PFSK-1 (cell line): ENCODE data around the gene BCL11B.

Experiments used
- FOXP2 ChIP-seq: optimal IDR thresholded peaks from 2 replicates; pipeline ENCODE3; 2011; ENCODE audit warnings: borderline replicate concordance, control low read depth, inconsistent platforms; ENCODE audit not compliant: insufficient read depth; ENCODE audit errors: extremely low read length, extremely low read depth
- POLR2AphosphoS5 ChIP-seq: IDR thresholded peaks from 2 replicates; pipeline ENCODE4 v1.6.1; 2012; ENCODE audit warnings: low read depth, mild to moderate bottlenecking, control low read depth, low read length, moderate library complexity
- REST ChIP-seq, 2 experiments: IDR thresholded peaks; 2 replicates each; pipeline versions ENCODE4 v1.6.1 to v1.8.0; 2011 to 2012; ENCODE audit warnings: low read depth in 2 of 2, low read length in 2 of 2, control low read depth in 1 of 2, inconsistent platforms in 1 of 2, mild to moderate bottlenecking in 1 of 2, moderate library complexity in 1 of 2; ENCODE audit not compliant: insufficient read depth in 1 of 2
- SIN3A ChIP-seq: IDR thresholded peaks from 2 replicates; pipeline ENCODE4 v1.6.1; 2012; ENCODE audit warnings: mild to moderate bottlenecking, low read length, moderate library complexity, borderline replicate concordance; ENCODE audit not compliant: insufficient read depth
- TAF1 ChIP-seq: IDR thresholded peaks from 2 replicates; pipeline ENCODE4 v1.6.1; 2012; ENCODE audit warnings: low read length, control low read depth, borderline replicate concordance; ENCODE audit not compliant: insufficient read depth

BCL11B gene

GRCh38 chr14:99255621-99256482 is 16.1 kb downstream of the BCL11B start:
- no peak for TF ChIP-seq REST (IDR thresholded peaks at IDR 0.05; ENCODE audit: insufficient read depth in 1 of 2, low read depth in 2 of 2, low read length in 2 of 2)
- TF ChIP-seq SIN3A, result no peak
- TF ChIP-seq POLR2AphosphoS5, result no peak
- no peak for TF ChIP-seq FOXP2
- no peak for TF ChIP-seq TAF1

- no peak for TF ChIP-seq REST (IDR thresholded peaks at IDR 0.05; ENCODE audit: insufficient read depth in 1 of 2, low read depth in 2 of 2, low read length in 2 of 2)
- TF ChIP-seq FOXP2, result no peak
- TF ChIP-seq SIN3A, result no peak
- no peak for TF ChIP-seq TAF1
- TF ChIP-seq POLR2AphosphoS5, result no peak
Observed at GRCh38 chr14:99254328-99255009, 17.5 kb downstream of the BCL11B start.

- TF ChIP-seq SIN3A (no peak), FOXP2 (no peak), POLR2AphosphoS5 (no peak), REST (IDR thresholded peaks at IDR 0.05; ENCODE audit: insufficient read depth in 1 of 2, low read depth in 2 of 2, low read length in 2 of 2) (no peak), TAF1 (no peak)
Observed at GRCh38 chr14:99253890-99254289, 18.1 kb downstream of the BCL11B start.

GRCh38 chr14:99252940-99253868 is 18.8 kb downstream of the BCL11B start:
- TF ChIP-seq FOXP2, result no peak

GRCh38 chr14:99252443-99252939 is 19.5 kb downstream of the BCL11B start:
- TF ChIP-seq POLR2AphosphoS5, result no peak
- TF ChIP-seq REST (IDR thresholded peaks at IDR 0.05; ENCODE audit: insufficient read depth in 1 of 2, low read depth in 2 of 2, low read length in 2 of 2), result no peak
- TF ChIP-seq SIN3A, result no peak
- no peak for TF ChIP-seq TAF1
- no peak for TF ChIP-seq FOXP2
